Measurements from ENCODE around the gene SVEP1.

DNA sequence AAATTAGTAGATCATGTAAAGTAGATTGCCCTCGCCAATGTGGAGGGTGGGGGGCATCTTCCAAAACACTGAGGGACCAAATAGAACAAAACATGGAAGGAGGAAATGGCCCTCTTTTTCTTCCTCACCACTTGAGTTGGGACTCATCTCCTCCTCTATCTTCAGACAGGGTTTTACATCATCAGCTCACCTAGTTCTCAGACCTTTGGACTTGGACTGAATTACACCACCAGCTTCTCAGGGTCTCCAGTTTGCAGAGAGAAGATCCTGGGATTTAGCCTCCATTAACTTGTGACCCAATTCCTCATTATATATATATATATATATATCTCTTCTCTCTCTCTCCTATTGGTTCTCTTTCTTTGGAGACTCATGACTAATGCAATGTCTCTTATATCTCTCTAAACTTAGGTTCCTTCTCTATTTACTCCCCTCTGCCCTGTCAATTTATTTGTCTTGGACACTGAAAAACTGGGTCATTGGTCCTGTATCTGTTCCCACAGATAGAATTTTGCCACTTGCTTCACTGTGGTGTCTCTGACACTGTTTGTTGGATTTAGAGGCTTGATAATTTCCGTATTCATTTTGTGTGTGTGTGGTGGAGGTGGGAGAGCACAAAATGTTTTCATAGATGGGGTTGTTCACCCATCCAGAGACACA lies 187.6 kb downstream of the SVEP1 start:
- TF ChIP-seq, protein P1, sequence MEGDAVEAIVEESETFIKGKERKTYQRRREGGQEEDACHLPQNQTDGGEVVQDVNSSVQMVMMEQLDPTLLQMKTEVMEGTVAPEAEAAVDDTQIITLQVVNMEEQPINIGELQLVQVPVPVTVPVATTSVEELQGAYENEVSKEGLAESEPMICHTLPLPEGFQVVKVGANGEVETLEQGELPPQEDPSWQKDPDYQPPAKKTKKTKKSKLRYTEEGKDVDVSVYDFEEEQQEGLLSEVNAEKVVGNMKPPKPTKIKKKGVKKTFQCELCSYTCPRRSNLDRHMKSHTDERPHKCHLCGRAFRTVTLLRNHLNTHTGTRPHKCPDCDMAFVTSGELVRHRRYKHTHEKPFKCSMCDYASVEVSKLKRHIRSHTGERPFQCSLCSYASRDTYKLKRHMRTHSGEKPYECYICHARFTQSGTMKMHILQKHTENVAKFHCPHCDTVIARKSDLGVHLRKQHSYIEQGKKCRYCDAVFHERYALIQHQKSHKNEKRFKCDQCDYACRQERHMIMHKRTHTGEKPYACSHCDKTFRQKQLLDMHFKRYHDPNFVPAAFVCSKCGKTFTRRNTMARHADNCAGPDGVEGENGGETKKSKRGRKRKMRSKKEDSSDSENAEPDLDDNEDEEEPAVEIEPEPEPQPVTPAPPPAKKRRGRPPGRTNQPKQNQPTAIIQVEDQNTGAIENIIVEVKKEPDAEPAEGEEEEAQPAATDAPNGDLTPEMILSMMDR (IDR thresholded peaks at IDR 0.05), result no peak
- no peak for TF ChIP-seq POLR2A (IDR thresholded peaks at IDR 0.05)
